Gastrocnemius medialis (tissue), 4 donors: ENCODE data around the gene PLCG2.

Source experiments
- POLR2A ChIP-seq, 2 donors: fragments of 450-650 bp; IDR thresholded peaks; one replicate each; pipeline ENCODE4 v1.6.1; 2017; ENCODE audit warnings: antibody characterized with exemption in 2 of 2, mild to moderate bottlenecking in 2 of 2, moderate library complexity in 2 of 2
- TF ChIP-seq, protein P1 (sequence below), 5 experiments: fragments of 450-650 bp in 3 of 5; fragments of 200-600 bp in 2 of 5; sonication (generic) in 2 of 5; IDR thresholded peaks in 4 of 5; conservative IDR thresholded peaks in 1 of 5; 1 replicate in 4 of 5; 2 replicates in 1 of 5; pipeline ENCODE4 v1.5.1; 2016 to 2019; ENCODE audit warnings: antibody characterized with exemption in 5 of 5, mild to moderate bottlenecking in 3 of 5, moderate library complexity in 3 of 5

DNA sequence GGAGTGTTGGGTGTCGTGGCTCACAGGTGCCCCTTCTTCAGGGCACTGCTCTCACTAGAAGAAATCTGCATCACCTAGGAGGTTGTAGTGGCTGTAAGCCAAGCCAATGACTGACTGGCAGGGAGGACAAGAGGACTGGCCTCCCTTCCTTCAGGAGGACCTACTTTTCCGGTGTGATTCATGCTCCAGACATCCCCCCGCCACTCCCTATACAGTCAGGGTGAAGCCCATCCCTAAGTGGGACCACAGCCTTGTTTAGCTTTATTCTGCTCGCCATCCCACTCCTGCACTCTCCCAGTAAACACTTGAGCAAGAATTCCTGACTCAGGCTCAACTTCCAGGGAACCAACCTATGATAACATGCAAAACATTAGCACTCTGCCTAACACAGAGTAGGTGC, 67.0 kb downstream of the PLCG2 start:
- no peak for TF ChIP-seq POLR2A (IDR thresholded peaks at IDR 0.05)
- TF ChIP-seq, protein P1, sequence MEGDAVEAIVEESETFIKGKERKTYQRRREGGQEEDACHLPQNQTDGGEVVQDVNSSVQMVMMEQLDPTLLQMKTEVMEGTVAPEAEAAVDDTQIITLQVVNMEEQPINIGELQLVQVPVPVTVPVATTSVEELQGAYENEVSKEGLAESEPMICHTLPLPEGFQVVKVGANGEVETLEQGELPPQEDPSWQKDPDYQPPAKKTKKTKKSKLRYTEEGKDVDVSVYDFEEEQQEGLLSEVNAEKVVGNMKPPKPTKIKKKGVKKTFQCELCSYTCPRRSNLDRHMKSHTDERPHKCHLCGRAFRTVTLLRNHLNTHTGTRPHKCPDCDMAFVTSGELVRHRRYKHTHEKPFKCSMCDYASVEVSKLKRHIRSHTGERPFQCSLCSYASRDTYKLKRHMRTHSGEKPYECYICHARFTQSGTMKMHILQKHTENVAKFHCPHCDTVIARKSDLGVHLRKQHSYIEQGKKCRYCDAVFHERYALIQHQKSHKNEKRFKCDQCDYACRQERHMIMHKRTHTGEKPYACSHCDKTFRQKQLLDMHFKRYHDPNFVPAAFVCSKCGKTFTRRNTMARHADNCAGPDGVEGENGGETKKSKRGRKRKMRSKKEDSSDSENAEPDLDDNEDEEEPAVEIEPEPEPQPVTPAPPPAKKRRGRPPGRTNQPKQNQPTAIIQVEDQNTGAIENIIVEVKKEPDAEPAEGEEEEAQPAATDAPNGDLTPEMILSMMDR (IDR thresholded peaks at IDR 0.05 in 4 of 5, conservative IDR thresholded peaks at IDR 0.05 in 1 of 5), result no peak
